Brain microvascular endothelial cell (primary cell): ENCODE data around the gene KLHL29.
A peak's percentile ranks its signal among the peaks of the same experiment; 100 is the strongest.

Experiments
- DNase-seq: peaks from one replicate; pipeline ENCODE4 v3.0.0-alpha.2; 2020
- H3K27ac ChIP-seq: fragments of 250-450 bp; sonication (Bioruptor Pico); 2 replicates; pipeline ENCODE4 v1.5.1; 2020; ENCODE audit warnings: mild to moderate bottlenecking, moderate library complexity
- H3K27me3 ChIP-seq: fragments of 250-450 bp; sonication (Bioruptor Pico); replicated peaks from 2 replicates; pipeline ENCODE4 v1.5.1; 2020; ENCODE audit warnings: mild to moderate bottlenecking
- H3K36me3 ChIP-seq: fragments of 250-450 bp; sonication (Bioruptor Pico); replicated peaks from 2 replicates; pipeline ENCODE4 v1.5.1; 2020; ENCODE audit warnings: mild to moderate bottlenecking
- H3K4me3 ChIP-seq: 2 replicates; pipeline ENCODE4 v1.5.1; 2011; ENCODE audit warnings: low read depth, mild to moderate bottlenecking, control low read depth, low read length, moderate library complexity
- in situ Hi-C: cut with HindIII; loops from 2 replicates; pipeline ENCODE4 v1.10.0; 2017; ENCODE audit warnings: low sequenced_read_pairs, low pct_ligation_motif_present
- TF ChIP-seq, protein P1 (sequence below): IDR thresholded peaks from 2 replicates; pipeline ENCODE4 v1.5.1; 2011; ENCODE audit warnings: low read depth, mild to moderate bottlenecking, moderate library complexity, low read length, control low read depth, inconsistent platforms; ENCODE audit errors: missing control alignments

KLHL29 gene

DNA sequence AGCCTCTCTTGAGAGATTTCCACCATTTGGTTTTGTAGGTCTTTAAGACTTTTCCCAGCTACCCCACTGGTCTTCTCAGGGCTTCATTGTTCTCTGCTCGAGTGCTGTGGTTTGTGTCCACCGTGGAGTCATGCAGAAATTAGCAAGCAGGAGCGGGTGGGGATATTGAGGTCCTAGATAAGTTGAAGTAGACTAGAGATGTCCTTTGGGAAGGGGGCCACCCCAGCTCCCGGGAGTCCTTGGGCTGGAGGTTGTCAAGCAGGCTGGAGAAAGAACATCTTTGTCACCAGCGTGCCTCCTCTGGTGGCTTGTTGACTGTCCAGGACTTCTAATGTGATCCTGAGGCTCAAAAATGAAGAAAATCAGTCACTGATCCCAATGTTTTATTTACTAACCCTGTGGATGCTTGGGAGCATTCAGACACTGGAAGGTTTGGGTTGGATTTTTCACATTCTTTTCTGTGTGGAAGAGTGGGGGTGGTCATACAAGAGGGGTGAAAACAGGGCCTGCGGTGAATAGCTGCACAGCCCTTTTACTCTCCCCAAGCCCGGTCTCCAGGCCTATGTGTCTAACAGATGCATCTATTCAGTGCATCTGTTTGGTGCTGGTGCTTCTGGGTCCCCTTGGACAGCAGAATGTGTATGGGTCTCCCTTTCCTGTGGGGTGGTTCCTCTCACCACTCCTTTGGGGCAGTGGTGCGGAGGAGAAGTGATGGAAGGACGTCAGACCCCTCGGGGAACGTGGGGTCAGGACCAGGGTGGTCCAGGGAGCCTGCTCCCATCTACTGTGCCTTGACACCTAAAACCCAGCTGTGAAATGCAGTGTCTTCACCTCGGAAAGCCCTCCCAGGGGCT lies 208.1 kb downstream of the KLHL29 start:
- no peak overlapping the region for H3K4me3 ChIP-seq
- DNase-seq = no peak
- in situ Hi-C loops = no loop called here
- TF ChIP-seq, protein P1, sequence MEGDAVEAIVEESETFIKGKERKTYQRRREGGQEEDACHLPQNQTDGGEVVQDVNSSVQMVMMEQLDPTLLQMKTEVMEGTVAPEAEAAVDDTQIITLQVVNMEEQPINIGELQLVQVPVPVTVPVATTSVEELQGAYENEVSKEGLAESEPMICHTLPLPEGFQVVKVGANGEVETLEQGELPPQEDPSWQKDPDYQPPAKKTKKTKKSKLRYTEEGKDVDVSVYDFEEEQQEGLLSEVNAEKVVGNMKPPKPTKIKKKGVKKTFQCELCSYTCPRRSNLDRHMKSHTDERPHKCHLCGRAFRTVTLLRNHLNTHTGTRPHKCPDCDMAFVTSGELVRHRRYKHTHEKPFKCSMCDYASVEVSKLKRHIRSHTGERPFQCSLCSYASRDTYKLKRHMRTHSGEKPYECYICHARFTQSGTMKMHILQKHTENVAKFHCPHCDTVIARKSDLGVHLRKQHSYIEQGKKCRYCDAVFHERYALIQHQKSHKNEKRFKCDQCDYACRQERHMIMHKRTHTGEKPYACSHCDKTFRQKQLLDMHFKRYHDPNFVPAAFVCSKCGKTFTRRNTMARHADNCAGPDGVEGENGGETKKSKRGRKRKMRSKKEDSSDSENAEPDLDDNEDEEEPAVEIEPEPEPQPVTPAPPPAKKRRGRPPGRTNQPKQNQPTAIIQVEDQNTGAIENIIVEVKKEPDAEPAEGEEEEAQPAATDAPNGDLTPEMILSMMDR = no peak
- no peak overlapping the region for H3K27ac ChIP-seq
- H3K36me3 ChIP-seq = no peaks in the 10 kb centered on the region
- H3K27me3 ChIP-seq = no peaks in the 10 kb centered on the region

- in situ Hi-C loops = no loop called here
- H3K36me3 ChIP-seq = no peaks in the 10 kb centered on the region
- H3K4me3 ChIP-seq = no peak overlapping the region
- no peaks in the 10 kb centered on the region for H3K27me3 ChIP-seq
- DNase-seq = no peak
- TF ChIP-seq, protein P1 = no peak
- H3K27ac ChIP-seq = no peak overlapping the region
These were observed 208.9 kb downstream of the KLHL29 start for GRCh38 chr2:23593752-23594459.

DNA sequence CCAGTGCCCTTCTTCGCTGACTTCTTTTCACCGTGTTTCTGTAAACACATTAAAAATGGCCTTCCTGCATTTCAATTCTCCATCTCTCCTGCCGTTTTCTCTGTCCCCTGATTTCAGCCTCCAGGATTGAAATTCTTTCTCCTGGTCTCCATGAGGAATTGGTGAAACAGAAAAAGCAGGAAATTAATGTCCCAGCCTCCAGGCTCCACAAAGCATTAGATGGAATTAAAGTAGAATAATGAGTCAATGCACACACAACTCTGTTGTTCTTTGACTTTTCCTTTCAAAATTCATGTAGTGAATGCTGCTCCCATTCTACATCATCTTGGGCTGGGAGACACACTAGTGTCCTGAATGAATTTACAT lies 209.5 kb downstream of the KLHL29 start:
- TF ChIP-seq, protein P1 = no peak
- in situ Hi-C loops = no loop called here
- H3K27ac ChIP-seq = no peak overlapping the region
- no peaks in the 10 kb centered on the region for H3K36me3 ChIP-seq
- no peak overlapping the region for H3K4me3 ChIP-seq
- H3K27me3 ChIP-seq = no peaks in the 10 kb centered on the region
- DNase-seq = no peak

DNA sequence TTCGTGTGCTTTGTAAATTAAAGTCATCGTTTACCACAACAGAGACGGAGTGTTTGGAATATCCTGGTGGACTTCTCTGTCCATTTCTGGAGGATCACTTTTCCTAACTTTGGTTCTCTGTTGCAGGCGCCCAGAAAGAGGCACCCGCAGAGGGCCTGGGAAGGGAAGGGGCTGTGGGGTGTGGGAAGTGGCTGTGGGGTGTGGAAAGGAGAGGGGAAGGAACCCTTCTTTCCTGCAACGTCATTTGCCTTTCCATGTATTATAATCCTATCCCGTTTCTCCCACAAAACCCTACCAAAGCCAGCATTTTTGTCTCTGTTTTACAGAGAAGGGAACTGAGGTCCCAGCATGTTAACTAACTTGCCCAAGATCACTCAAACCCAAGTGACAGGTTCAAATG lies 210.0 kb downstream of the KLHL29 start:
- no peak overlapping the region for H3K4me3 ChIP-seq
- H3K27me3 ChIP-seq = no peaks in the 10 kb centered on the region
- no peaks in the 10 kb centered on the region for H3K36me3 ChIP-seq
- in situ Hi-C loops = no loop called here
- TF ChIP-seq, protein P1 = no peak
- no peak overlapping the region for H3K27ac ChIP-seq
- no peak for DNase-seq

- DNase-seq = peak; percentile 40
- peak overlapping the region; percentile 17 for H3K4me3 ChIP-seq
- no peaks in the 10 kb centered on the region for H3K36me3 ChIP-seq
- in situ Hi-C loops = no loop called here
- no peak overlapping the region for H3K27ac ChIP-seq
- TF ChIP-seq, protein P1 = no peak
- no peaks in the 10 kb centered on the region for H3K27me3 ChIP-seq
These were observed 210.7 kb downstream of the KLHL29 start for GRCh38 chr2:23595601-23596251.
